GM21528 (cell line): ENCODE results near the gene CINP.
"Not testable (repeated sequence)": the region's sequence is repeated elsewhere in the genome, so short reads cannot be mapped to it uniquely, and the experiment has no call there.

Experiments
- ATAC-seq: cut with Tn5 transposase; IDR thresholded peaks from one replicate; pipeline ENCODE4 v1.9.1; 2021; ENCODE audit warnings: mild to moderate bottlenecking, moderate library complexity; ENCODE audit not compliant: unreplicated experiment, low FRiP score

CINP gene

DNA sequence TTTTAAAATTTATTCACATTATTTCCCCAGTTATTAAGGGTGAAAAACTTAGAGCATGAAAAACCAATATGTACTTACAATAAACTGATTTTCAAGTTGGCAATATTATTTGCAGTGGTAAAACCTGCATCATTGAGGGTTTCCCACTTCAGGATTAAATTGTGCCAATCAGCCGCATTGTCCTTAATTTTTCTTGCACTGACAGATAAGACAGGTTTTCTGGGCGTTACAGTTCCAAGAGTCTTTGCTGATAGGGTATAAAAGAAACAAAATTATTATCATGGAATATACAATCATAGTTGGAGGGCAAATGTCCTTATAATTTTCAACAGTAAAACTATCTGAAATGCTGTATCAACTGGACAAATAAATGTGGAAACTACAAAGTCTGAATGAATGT, 3.3 kb downstream of the CINP start:
- no peak for ATAC-seq

DNA sequence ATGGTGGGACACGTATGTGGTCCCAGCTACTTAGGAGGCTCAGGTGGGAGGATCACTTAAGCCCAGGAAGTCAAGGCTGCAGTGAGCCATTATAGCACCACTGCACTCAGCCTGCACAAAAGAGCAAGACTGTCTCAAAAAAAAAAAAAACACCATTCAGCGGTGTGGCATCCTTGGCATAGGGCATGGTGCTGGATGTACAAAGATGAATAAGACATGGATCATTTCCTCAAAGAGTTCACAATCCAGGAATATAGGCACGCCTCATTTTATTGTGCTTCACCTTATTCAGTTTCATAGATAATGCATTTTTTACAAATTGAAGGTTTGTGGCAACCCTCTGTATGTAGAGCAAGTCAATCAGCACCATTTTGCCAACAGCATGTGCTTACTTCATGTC, 6.4 kb downstream of the CINP start:
- no peak for ATAC-seq

DNA sequence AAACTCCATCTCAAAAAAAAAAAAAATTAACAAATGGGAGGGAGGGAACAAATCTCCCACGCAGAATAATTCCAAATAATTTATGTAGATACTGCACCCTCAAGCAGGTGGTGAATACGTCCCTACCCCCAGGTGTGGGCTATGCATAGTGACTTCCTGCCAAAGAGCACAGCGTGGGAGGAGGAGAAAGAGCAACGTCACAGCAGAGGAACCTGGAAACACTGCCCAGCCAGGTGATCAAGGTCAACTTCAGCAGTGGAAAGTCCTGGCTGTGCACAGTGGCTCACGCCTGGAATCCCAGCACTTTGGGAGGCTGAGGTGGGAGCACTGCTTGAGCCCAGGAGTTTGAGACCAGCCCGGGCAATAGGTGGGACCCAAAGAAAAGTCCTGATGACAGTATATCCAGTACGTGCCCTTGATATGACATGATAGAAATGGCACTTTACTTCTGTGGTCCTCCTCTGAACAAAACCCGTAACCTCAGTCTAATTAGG, 9.5 kb downstream of the CINP start:
- no peak for ATAC-seq

DNA sequence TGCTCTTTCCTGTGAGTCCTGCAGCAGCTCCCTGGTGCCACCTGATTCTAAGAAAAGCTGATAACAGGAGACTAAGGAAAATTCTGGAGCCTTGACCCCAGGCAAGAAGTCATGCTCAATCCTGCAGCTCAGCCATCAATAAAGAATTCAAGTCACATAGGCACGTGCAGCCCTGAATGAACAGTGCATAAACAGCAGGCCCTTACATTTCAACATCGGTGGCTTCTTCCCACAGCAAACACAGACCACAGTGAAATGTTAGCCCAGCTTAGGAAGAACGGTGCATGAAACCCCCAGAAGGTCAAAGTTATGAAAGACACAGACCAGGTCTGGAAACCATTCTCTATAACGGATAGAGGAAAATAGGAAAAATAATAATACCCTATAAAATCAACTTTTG, 10.5 kb downstream of the CINP start:
- ATAC-seq: no peak

DNA sequence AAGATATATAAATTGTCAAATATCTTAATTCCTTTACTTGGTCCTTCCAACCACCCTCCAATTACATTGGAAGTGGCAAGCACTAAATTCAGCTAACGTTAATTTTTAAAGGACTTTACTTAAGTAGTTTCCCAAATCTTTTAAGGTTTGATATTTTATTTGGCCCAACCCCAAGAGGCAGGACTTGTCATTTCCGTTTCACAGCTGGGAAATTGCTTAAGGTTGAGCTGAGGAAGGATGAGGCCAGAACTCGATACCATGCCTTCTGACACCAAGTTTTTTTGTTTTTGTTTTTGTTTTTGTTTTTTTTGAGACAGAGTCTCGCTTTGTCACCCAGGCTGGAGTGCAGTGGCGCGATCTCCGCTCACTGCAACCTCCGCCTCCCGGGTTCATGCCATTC, 11.1 kb downstream of the CINP start:
- ATAC-seq: not testable (repeated sequence)

DNA sequence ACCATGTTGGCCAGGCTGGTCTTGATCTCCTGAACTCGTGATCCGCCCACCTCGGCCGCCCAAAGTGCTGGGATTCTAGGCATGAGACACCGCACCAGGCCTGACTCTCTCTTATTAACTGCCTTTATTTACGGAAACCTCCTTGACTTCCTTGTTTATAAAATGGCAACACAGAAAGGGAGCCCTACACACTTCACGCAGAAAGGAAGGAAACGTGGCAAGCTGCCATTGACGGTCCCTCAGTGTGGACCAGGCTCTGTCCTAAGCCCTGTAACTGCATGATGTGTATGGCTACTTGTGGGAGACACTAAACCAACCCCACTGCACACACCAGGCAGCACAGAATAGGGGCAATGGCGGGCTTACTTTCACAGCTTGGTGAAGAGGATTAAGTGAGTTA, 11.7 kb downstream of the CINP start:
- ATAC-seq: no peak

DNA sequence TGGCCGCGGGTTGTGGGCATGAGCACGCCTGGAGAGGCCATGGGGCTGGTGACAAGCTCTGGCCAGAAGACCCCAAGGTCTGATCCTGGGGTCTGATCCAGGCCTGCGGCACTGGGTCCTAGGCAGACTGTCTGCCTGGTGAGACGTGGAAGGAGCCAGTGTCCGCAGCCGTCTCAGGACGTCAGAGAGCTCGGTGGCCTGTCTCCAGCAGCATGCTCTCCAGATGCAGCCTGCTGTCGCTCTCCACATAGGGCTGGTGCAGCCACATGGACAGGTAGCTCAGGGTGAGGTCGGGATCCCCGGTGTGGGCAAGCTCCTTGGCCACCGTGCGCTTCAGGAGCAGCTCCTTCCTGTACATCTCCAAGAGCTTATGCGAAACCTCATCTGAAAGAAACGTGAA, 14.3 kb downstream of the CINP start:
- no peak for ATAC-seq

DNA sequence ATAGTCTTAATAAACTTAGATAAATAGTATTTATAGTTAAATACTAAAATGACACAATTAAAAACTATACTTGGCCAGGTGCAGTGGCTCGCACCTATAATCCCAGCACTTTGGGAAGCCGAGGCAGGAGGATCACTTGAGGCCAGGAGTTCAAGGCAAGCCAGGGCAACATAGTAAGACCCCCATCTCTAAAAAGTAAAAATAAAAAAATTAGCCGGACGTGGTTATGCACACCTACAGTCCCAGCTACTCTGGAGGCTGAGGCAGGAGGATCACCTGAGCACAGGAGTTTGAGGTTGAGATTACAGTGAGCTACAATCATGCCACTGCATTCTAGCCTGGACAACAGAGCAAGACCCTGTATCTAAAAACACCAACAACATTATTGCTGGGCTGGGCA, 16.0 kb downstream of the CINP start:
- ATAC-seq: no peak

DNA sequence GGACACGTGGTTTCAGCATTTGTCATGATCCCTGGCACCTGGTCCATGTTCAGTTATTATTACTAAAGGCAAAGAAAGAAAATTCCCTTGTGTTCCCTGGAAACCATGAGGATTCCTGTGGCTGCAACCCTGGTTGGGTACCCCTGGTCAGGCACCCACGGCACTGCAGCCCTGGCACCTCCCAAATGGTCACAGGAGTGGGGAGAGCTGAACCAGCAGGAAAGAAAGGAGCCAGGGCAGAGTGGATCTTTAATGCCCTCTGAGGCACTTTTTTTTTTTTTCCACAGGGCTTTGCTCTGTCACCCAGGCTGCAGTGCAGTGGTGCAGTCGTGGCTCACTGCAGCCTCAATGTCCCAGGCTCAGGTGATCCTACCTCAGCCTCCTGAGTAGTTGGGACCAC, 17.5 kb downstream of the CINP start:
- no peak for ATAC-seq

DNA sequence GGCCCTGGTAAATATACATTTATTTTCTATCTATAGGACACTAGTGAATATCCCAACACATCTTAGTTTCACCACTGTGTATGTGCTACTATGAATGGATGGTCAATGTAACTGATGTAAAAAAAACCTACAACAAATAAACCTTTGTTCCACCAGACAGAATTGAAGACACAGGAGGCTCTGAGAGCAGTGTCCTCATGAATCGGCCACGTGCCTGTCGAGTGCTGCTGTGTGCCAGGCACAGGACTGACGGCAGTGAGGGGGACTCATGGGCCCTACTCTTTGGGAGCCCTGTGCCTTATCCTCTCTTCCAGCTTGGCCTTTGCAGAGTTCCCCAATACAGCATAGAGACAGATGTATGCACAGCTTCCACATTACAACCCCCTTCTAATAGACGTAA, 18.2 kb downstream of the CINP start:
- ATAC-seq: no peak

DNA sequence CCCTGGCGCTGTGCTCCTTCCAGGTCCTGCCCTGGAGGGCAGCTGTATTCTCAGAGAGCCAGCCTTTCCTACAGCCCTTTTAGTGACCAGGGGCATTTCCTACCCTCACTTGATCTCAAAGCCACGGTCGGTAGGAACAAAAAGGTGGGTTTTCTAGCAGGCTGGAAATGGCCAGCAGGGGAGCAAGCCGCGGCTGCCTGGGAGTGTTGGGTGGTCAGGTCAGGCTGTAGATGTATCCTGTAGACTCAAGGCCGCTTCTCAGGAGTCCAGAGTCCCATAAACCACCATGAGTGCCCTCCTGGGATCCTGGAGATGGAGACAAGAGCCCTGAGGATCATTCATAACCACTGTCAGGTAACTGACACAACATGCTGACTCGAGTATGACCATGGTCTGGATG, 18.6 kb downstream of the CINP start:
- ATAC-seq: no peak

DNA sequence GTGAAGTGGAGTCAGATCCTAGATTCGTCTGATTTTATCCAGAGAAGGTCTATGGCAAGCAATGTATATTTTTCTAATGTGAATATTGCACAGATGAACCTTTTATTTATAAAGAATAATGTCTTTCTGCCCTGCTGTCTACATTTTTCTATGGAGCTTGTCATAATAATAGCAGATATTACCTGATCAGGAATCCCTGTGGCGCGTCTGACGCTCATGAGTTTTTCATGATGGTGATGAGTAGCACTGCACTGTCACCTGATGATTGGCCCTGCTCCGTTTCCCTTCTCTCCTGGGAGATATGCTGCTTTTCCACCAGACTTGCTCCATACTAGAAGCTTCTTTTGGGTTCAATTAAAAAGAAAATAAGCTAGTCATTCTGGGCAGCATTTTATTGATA, 20.5 kb downstream of the CINP start:
- ATAC-seq: no peak

DNA sequence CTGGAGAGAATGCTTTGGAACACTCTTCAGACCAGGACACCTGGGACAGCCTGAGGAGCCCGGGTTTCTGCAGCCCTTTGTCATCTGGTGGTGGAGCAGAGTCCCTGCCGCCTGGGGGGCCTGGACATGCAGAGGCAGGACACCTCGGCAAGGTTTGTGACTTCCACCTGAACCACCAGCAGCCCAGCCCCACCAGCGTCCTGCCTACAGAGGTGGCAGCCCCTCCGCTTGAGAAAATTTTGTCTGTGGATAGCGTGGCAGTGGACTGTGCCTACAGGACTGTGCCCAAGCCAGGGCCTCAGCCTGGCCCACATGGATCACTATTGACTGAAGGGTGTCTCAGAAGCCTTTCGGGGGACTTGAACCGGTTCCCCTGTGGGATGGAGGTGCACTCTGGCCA, 21.1 kb downstream of the CINP start:
- ATAC-seq: no peak

DNA sequence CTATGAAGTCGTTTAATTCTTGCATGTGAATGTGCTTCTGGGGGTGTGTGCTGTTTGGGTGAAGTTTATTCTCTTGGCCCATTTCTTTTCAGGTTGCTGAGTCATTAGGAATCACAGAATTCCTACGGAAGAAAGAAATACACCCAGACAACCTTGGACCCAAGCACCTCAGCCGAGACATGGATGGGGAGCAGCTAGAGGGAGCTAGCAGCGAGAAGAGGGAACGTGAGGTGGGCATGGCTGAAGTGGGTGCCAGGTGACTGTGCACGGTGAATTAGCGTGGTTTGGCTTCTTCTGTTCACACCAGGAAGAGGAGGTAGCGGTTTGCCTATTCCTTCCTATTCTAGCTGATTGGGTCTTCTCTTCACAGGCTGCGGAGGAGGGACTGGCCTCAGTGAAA, 24.0 kb downstream of the CINP start:
- no peak for ATAC-seq

DNA sequence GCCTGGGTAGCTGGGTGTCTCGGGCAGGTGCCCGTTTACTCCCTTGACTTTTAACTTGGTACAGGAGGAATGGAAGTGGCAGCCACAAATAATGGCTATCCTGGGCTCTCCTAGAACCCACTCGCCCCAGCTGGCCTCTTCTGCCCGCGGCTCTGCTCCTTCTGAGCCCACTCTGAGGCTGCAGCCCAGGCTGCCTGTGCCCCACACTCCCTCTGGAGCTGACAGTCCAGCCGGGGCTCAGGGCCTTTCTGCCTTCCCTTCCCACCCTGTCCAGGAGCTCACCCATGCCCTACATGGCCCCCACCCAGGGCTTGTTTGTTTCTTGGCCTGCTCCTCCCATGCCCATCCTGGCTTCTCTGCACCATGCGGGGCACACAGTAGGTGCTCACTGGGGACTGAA, 27.5 kb downstream of the CINP start:
- ATAC-seq: no peak

DNA sequence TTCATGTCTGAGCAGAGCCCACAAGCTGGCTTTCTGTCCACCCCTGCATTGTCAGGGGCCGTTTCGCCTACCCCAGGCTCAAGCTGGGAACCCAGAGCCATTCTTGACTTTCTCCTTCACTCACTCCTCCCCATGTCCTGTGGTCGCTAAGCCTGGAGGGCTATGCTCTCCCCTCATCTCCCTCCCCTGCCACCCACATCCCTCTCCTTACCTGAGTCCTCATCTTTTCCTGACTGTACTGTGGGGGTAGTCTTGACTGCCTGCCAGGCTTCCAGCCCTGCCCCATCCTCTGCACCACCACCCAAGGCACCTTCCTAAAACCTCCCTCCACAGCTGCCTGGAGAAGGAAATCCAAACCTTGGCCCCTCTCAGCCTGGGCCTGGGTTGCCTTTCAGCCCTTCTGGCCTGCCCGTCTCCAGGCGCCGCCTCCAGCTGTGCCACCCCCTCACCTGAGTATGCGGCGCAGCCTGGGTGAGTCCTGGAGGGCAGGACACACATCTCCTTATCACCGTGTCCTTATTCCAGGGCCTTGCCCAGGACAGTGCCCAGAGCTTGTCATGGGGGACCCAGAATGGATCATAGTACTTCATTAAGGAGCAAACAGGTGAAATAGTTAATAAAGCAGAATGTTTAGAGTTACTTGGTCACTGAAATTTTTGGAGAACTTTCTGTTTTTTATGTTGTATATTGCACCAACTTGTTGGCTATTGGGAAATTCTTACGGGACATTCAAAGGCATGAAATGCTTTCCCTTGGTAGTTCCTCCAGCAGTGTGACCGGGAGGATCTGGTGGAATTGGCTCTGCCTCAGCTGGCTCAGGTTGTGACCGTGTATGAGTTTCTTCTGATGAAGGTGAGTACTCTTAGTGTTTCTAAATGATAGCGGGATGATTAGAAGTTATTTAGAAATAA, 28.6 kb downstream of the CINP start:
- ATAC-seq: no peak

DNA sequence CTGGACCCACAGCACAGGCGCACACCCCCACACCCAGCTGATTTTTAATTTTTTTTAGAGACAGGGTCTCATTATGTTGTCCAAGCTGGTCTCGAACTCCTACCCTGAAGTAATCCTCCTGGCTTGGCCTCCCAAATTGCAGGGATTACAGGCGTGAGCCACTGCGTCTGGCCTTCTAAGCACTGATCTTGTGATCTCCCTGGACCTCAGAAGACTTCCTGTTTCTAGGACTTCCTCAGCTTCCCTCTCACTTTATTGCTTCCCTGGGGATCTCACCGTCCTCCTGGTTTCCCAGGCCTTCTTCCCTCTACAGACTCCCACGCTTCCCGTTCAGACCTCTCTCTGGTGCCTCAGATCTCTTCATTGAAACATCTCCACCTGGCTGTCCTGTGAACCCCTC, 29.3 kb downstream of the CINP start:
- ATAC-seq: no peak

DNA sequence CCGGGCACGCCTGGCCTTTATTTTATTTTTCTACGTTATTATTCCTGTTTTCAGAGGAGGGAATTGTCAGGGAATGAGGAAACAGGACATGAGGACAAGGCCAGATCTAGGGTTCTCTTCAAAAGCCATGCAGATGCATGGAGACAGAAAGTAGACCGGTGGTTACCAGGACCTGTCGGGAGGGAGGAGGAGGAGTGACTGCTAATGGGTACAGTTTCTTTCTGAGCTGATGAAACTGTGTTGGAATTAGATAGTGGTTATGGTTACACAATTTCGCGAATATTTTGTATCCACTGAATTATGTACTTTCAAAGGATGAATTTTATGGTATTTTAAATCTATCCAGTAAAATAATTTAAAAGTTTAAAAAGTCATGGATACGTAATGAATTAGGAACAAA, 31.9 kb downstream of the CINP start:
- no peak for ATAC-seq

DNA sequence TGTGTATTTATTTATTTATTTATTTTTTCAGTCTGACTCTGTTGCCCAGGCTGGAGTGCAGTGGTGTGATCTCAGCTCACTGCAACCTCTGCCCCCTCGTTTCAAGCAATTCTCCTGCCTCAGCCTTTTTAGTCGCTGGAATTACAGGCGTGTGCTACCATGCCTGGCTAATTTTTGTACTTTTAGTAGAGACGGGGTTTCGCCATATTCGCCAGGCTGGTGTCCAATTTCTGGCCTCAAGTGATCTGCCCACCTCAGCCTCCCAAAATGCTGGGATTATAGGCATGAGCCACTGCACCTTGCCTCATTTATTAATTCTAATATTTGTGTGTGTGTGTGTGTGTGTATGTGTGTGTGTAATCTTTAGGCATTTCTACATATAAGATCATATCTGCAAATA, 33.3 kb downstream of the CINP start:
- ATAC-seq: not testable (repeated sequence)

DNA sequence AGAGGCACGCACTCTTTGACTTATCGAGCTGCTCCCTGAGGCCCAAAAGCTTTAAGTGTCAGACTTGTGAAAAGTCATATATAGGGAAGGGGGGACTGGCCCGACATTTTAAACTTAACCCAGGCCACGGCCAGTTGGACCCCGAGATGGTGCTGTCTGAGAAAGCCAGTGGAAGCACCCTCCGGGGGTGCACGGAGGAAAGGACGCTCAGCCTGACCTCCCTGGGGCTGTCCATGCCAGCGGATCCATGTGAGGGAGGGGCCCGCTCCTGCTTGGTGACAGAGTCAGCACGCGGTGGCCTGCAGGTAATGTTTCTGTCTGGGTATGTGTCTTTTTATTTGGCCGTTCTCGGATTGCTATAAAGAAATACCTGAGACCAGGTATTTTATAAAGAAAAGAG, 36.1 kb downstream of the CINP start:
- ATAC-seq: no peak

DNA sequence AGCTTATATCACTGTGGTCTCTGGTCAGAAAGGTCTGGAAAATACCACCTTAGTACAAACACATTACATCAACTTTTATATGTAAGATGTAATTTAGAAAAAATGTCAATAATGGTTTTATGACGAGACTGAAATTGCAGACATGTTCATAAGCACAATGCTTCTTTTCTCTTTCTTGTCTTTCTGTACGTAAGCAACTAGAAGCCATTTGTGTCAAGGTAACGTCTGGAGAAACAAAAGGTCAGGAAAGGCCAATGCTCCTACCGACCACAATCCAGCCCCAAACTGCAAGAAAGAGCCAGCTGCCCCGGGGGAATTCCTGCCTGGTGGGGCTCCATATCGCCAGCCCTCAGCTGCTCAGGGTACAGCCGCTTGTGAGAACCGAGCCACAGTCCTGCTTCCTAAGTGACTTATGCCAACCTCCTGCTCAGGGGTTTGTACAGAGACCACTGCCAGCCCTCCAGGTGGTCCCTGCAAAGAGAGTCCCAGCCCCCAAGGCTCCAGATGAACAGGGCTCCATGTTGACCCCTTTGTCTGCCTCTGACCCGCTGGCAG, 36.8 kb downstream of the CINP start:
- no peak for ATAC-seq

DNA sequence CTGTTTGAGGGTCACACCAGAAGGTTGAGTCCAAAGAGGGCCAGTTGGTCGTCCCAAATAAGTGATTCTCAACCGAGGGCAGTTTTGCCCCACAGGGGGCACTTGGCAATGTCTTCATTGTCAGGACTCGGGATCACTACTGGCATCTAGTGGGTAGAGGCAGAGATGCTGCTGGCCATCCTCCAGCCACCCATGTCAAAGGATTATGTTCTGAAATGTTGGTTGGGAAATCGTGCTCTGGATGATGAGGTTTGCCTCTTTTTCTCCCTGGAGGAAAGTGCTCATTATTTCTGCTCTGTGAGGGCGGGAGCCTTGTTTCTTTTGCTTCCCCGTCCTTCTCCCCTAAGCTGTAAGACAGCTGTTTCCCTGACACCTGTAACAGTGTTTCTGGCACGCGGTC, 39.6 kb downstream of the CINP start:
- no peak for ATAC-seq
